GM12865 (cell line): ENCODE results near the gene TWSG1.

Experiments
- DNase-seq: peaks from one replicate; pipeline ENCODE4 v3.0.0; 2010; ENCODE audit warnings: low read depth
- H3K4me3 ChIP-seq: 2 replicates; pipeline ENCODE4 v1.5.1; 2011; ENCODE audit warnings: mild to moderate bottlenecking, low read depth, low read length, control low read depth
- TF ChIP-seq, protein P1 (sequence below): IDR thresholded peaks from 2 replicates; pipeline ENCODE4 v1.5.1; 2011; ENCODE audit warnings: low read length, control low read depth, low read depth, inconsistent platforms; ENCODE audit not compliant: insufficient read depth; ENCODE audit errors: missing control alignments

The TWSG1 gene

GRCh38 chr18:9296233-9297006 lies 38.2 kb upstream of the TWSG1 start:
- DNase-seq: no peak
- TF ChIP-seq, protein P1, sequence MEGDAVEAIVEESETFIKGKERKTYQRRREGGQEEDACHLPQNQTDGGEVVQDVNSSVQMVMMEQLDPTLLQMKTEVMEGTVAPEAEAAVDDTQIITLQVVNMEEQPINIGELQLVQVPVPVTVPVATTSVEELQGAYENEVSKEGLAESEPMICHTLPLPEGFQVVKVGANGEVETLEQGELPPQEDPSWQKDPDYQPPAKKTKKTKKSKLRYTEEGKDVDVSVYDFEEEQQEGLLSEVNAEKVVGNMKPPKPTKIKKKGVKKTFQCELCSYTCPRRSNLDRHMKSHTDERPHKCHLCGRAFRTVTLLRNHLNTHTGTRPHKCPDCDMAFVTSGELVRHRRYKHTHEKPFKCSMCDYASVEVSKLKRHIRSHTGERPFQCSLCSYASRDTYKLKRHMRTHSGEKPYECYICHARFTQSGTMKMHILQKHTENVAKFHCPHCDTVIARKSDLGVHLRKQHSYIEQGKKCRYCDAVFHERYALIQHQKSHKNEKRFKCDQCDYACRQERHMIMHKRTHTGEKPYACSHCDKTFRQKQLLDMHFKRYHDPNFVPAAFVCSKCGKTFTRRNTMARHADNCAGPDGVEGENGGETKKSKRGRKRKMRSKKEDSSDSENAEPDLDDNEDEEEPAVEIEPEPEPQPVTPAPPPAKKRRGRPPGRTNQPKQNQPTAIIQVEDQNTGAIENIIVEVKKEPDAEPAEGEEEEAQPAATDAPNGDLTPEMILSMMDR: no peak
- no peak overlapping the region for H3K4me3 ChIP-seq

- no peak overlapping the region for H3K4me3 ChIP-seq
- no peak for DNase-seq
- TF ChIP-seq, protein P1: no peak
These were observed 37.6 kb upstream of the TWSG1 start for GRCh38 chr18:9297007-9297393.

GRCh38 chr18:9304388-9305070 lies 30.0 kb upstream of the TWSG1 start:
- TF ChIP-seq, protein P1: no peak
- DNase-seq: no peak
- H3K4me3 ChIP-seq: no peak overlapping the region

DNA sequence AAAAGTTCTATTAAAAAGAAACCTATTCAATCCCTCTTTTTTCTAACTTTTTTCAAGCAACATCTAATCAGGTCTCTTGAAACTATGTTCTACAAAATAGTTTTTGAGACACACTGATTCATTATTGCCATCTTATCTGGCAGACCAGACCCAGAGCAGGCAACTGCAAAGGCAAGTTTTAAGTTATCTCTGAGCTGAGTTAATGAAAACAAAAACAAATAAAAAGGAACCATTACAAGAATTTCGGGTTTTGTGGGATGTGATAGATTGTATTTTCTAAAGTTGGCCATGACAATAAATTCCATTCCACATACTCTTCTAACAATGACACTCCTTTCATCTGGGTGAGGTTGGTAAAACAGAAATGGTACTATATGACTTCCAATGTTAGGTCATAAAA lies 15.2 kb upstream of the TWSG1 start:
- no peak for DNase-seq
- no peak overlapping the region for H3K4me3 ChIP-seq
- TF ChIP-seq, protein P1: no peak

GRCh38 chr18:9321017-9321452 lies 13.5 kb upstream of the TWSG1 start:
- TF ChIP-seq, protein P1: no peak
- no peak for DNase-seq
- no peak overlapping the region for H3K4me3 ChIP-seq

- DNase-seq: no peak
- TF ChIP-seq, protein P1: no peak
- no peak overlapping the region for H3K4me3 ChIP-seq
These were observed 12.8 kb upstream of the TWSG1 start for GRCh38 chr18:9321736-9322135.

DNA sequence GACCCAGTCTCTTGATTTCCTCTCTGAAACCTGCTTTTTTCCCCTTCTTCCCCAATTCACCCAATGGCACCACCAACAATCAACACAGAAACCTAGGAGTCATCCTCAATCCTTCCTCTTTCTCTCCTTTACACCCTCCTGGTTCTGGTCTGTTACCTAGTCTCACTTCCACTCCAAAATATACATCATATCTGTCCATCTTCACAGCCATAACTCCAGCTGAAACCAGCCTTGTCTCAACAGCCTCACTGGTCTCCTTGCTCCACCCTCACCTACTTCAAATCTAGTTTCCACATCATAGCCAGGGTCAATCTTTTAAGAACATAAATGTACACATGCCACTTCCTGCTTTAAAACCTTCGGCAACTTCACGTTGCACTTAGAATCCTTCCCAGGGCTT lies 11.8 kb upstream of the TWSG1 start:
- TF ChIP-seq, protein P1: no peak
- no peak for DNase-seq

More for the DNA sequence above, 11.8 kb upstream of the TWSG1 start:
- H3K4me3 ChIP-seq: no peak overlapping the region
